GM23338 (cell line): ENCODE data around the gene OR9A2. TPM values are rescaled to one million over a fixed set of nuclear protein-coding genes. Genes with fewer than 3 reads are reported as not detected.

ENCODE experiments used
- ATAC-seq: fragments of 200-7000 bp; cut with Tn5 transposase; 3 replicates; pipeline ENCODE4 v1.9.1; 2020
- DNase-seq: peaks from one replicate; pipeline ENCODE4 v3.0.0-alpha.2; 2015; ENCODE audit warnings: low spot score
- H2AFZ ChIP-seq: fragments of 200-600 bp; sonication (generic); 2 replicates; pipeline ENCODE4 v1.8.0; 2016; ENCODE audit warnings: antibody characterized with exemption, mild to moderate bottlenecking, moderate library complexity
- H3F3A ChIP-seq: fragments of 200-600 bp; sonication (generic); replicated peaks from 2 replicates; pipeline ENCODE4 v1.8.0; 2017; ENCODE audit warnings: antibody characterized with exemption, mixed run types, low read depth
- H3K27ac ChIP-seq: fragments of 200-600 bp; sonication (generic); 2 replicates; pipeline ENCODE4 v1.6.1; 2016; ENCODE audit warnings: low read depth
- H3K27me3 ChIP-seq: fragments of 200-600 bp; sonication (generic); 2 replicates; pipeline ENCODE4 v1.8.0; 2016; ENCODE audit warnings: mild to moderate bottlenecking, mixed run types, moderate library complexity; ENCODE audit not compliant: insufficient read depth
- H3K36me3 ChIP-seq: fragments of 200-600 bp; sonication (generic); 2 replicates; pipeline ENCODE4 v1.8.0; 2016; ENCODE audit warnings: mild to moderate bottlenecking; ENCODE audit not compliant: insufficient read depth
- H3K4me1 ChIP-seq: fragments of 200-600 bp; sonication (generic); 2 replicates; pipeline ENCODE4 v1.8.0; 2016; ENCODE audit warnings: mild to moderate bottlenecking, moderate library complexity; ENCODE audit not compliant: insufficient read depth
- H3K4me2 ChIP-seq: fragments of 200-600 bp; sonication (generic); 2 replicates; pipeline ENCODE4 v1.7.1; 2017; ENCODE audit warnings: mixed run types
- H3K4me3 ChIP-seq: fragments of 200-600 bp; sonication (generic); 2 replicates; pipeline ENCODE4 v1.6.1; 2016; ENCODE audit warnings: mixed run types
- H3K79me2 ChIP-seq: fragments of 200-600 bp; sonication (generic); replicated peaks from 2 replicates; pipeline ENCODE4 v1.8.0; 2017; ENCODE audit warnings: mild to moderate bottlenecking; ENCODE audit not compliant: insufficient read depth
- H3K9me2 ChIP-seq: fragments of 200-600 bp; sonication (generic); 2 replicates; pipeline ENCODE4 v1.8.0; 2017; ENCODE audit not compliant: insufficient read depth
- H4K20me1 ChIP-seq: fragments of 200-600 bp; sonication (generic); replicated peaks from 2 replicates; pipeline ENCODE4 v1.8.0; 2017; ENCODE audit warnings: mild to moderate bottlenecking; ENCODE audit not compliant: insufficient read depth
- H3K27ac Mint-ChIP-seq: 2 replicates; pipeline ENCODE4 v1.8.0; 2020; ENCODE audit warnings: inconsistent platforms, mild to moderate bottlenecking, moderate library complexity, mixed read lengths
- H3K27me3 Mint-ChIP-seq: 3 replicates; pipeline ENCODE4 v1.8.0; 2022; ENCODE audit warnings: low read depth, mild to moderate bottlenecking, moderate library complexity, mixed read lengths, inconsistent platforms; ENCODE audit not compliant: insufficient read depth, poor library complexity
- H3K36me3 Mint-ChIP-seq: 3 replicates; pipeline ENCODE4 v1.8.0; 2021; ENCODE audit warnings: low read depth, mild to moderate bottlenecking, inconsistent platforms, moderate library complexity, mixed read lengths
- H3K4me1 Mint-ChIP-seq: 3 replicates; pipeline ENCODE4 v1.8.0; 2020; ENCODE audit warnings: mild to moderate bottlenecking, inconsistent platforms, mixed read lengths
- H3K4me3 Mint-ChIP-seq: 3 replicates; pipeline ENCODE4 v1.8.0; 2021; ENCODE audit warnings: moderate library complexity, mild to moderate bottlenecking, inconsistent platforms, mixed read lengths
- H3K9me3 Mint-ChIP-seq: 3 replicates; pipeline ENCODE4 v1.8.0; 2020; ENCODE audit warnings: moderate library complexity, mild to moderate bottlenecking, inconsistent platforms, mixed read lengths
- CREB1 ChIP-seq: fragments of 250-450 bp; sonication (Bioruptor Pico); IDR thresholded peaks from 2 replicates; pipeline ENCODE4 v1.5.0; 2020; ENCODE audit warnings: low read depth, mild to moderate bottlenecking, moderate library complexity
- CTCF ChIP-seq, 2 experiments: fragments of 200-600 bp in 1 of 2; sonication (generic) in 1 of 2; conservative IDR thresholded peaks; 2 replicates each; pipeline versions ENCODE4 v1.5.1 to v1.6.1; 2016 to 2017; ENCODE audit warnings: antibody characterized with exemption in 2 of 2, low read depth in 2 of 2, mild to moderate bottlenecking in 2 of 2, moderate library complexity in 1 of 2
- EZH2phosphoT487 ChIP-seq: fragments of 200-600 bp; sonication (generic); IDR thresholded peaks from one replicate; pipeline ENCODE4 v1.8.1; 2018; ENCODE audit warnings: antibody characterized with exemption; ENCODE audit not compliant: unreplicated experiment
- JUNB ChIP-seq: IDR thresholded peaks from one replicate; pipeline ENCODE4 v1.6.1; 2016; ENCODE audit warnings: antibody characterized with exemption; ENCODE audit not compliant: unreplicated experiment
- ZNF331 ChIP-seq: fragments of 250-450 bp; sonication (Bioruptor Pico); IDR thresholded peaks from 2 replicates; pipeline ENCODE4 v1.5.0; 2020; ENCODE audit warnings: low read depth, mild to moderate bottlenecking, moderate library complexity
- long read RNA-seq: library from polyadenylated mRNA; unstranded; transcript quantifications from one replicate; pipeline ENCODE4 v2.0.0, GENCODE V29; 2020; ENCODE audit not compliant: unreplicated experiment
- polyA plus RNA-seq: library from polyadenylated mRNA; unstranded; fragments of >200 nt; fragmentation: Nextera tagmentation; extraction: Ambion mirVana; gene quantifications from 2 replicates; pipeline ENCODE4 v1.2.1, GENCODE V29; 2016
- total RNA-seq: library from RNA; depleted of rRNA; stranded (reverse); fragments of >200 nt; shearing (Covaris generic); gene quantifications from 2 replicates; pipeline ENCODE4 v1.2.3, GENCODE V29; 2014; rRNA removed
- TF ChIP-seq, protein P1 (sequence below): IDR thresholded peaks from 2 replicates; pipeline ENCODE4 v1.6.1; 2016; ENCODE audit warnings: antibody characterized with exemption
- TF ChIP-seq, protein P2 (sequence below): IDR thresholded peaks from one replicate; pipeline ENCODE4 v1.6.1; 2018; ENCODE audit warnings: antibody characterized with exemption; ENCODE audit not compliant: unreplicated experiment

The OR9A2 gene
- total RNA-seq = 2.6 TPM in 1 of 2 replicates, not detected in the other
- polyA plus RNA-seq = not detected in 2 replicates
- long read RNA-seq = 0 reads

- no peak within 1 kb of the TSS for H3K27ac Mint-ChIP-seq
- Histone ChIP-seq H3F3A (no peaks in the 10 kb centered on the region), H3K27ac (no peak within 1 kb of the TSS), H3K79me2 (no peaks in the 10 kb centered on the region), H3K4me2 (no peak within 1 kb of the TSS), H3K4me3 (no peak within 1 kb of the TSS), H2AFZ (no peak within 1 kb of the TSS), H3K4me1 (no peaks in the 10 kb centered on the region), H3K36me3 (no peaks in the 10 kb centered on the region), H3K9me2 (no peaks in the 10 kb centered on the region), H3K27me3 (no peaks in the 10 kb centered on the region), H4K20me1 (no peaks in the 10 kb centered on the region)
- H3K9me3 Mint-ChIP-seq = no peaks in the 10 kb centered on the region; the same call in 2 of the 3 replicates
- no peaks in the 10 kb centered on the region for H3K4me1 Mint-ChIP-seq
- TF ChIP-seq CTCF (conservative IDR thresholded peaks at IDR 0.05; ENCODE audit: low read depth in 2 of 2) (no peak), EZH2phosphoT487 (no peak), ZNF331 (no peak), CREB1 (CRISPR knock-in tag) (no peak), JUNB (no peak)
- TF ChIP-seq, protein P1, sequence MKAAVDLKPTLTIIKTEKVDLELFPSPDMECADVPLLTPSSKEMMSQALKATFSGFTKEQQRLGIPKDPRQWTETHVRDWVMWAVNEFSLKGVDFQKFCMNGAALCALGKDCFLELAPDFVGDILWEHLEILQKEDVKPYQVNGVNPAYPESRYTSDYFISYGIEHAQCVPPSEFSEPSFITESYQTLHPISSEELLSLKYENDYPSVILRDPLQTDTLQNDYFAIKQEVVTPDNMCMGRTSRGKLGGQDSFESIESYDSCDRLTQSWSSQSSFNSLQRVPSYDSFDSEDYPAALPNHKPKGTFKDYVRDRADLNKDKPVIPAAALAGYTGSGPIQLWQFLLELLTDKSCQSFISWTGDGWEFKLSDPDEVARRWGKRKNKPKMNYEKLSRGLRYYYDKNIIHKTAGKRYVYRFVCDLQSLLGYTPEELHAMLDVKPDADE = no peak
- no peak for DNase-seq
- ATAC-seq = no peak
- no peaks in the 10 kb centered on the region for H3K27me3 Mint-ChIP-seq
- H3K4me3 Mint-ChIP-seq = no peak within 1 kb of the TSS
- no peaks in the 10 kb centered on the region for H3K36me3 Mint-ChIP-seq
These were observed at the start of gene OR9A2 for GRCh38 chr7:143027032-143027431. Gene OR9A2, minus strand, starts transcription at chr7:143027132. Its CDS starts 0 bp downstream, at chr7:143027132.

GRCh38 chr7:143074141-143074540 lies 47.2 kb upstream of the OR9A2 start:
- DNase-seq (no peak), ATAC-seq (no peak)
- peak overlapping the region; percentile 44; the same call in 1 of the 2 replicates for H2AFZ ChIP-seq
- no peaks in the 10 kb centered on the region for H4K20me1 ChIP-seq
- Mint-ChIP-seq H3K36me3 (no peaks in the 10 kb centered on the region), H3K27me3 (peaks cover 5% of the 10 kb centered on the region), H3K27ac (no peak overlapping the region), H3K9me3 (no peaks in the 10 kb centered on the region; the same call in 2 of the 3 replicates), H3K4me3 (no peak overlapping the region), H3K4me1 (peaks cover 13% of the 10 kb centered on the region)
- no peak overlapping the region for H3K4me2 ChIP-seq
- H3K9me2 ChIP-seq = peaks cover 12% of the 10 kb centered on the region; the same call in 1 of the 2 replicates
- H3K4me3 ChIP-seq = no peak overlapping the region
- no peaks in the 10 kb centered on the region for H3F3A ChIP-seq
- H3K36me3 ChIP-seq = no peaks in the 10 kb centered on the region
- H3K27ac ChIP-seq = no peak overlapping the region
- TF ChIP-seq, protein P1 = no peak
- TF ChIP-seq, protein P2, sequence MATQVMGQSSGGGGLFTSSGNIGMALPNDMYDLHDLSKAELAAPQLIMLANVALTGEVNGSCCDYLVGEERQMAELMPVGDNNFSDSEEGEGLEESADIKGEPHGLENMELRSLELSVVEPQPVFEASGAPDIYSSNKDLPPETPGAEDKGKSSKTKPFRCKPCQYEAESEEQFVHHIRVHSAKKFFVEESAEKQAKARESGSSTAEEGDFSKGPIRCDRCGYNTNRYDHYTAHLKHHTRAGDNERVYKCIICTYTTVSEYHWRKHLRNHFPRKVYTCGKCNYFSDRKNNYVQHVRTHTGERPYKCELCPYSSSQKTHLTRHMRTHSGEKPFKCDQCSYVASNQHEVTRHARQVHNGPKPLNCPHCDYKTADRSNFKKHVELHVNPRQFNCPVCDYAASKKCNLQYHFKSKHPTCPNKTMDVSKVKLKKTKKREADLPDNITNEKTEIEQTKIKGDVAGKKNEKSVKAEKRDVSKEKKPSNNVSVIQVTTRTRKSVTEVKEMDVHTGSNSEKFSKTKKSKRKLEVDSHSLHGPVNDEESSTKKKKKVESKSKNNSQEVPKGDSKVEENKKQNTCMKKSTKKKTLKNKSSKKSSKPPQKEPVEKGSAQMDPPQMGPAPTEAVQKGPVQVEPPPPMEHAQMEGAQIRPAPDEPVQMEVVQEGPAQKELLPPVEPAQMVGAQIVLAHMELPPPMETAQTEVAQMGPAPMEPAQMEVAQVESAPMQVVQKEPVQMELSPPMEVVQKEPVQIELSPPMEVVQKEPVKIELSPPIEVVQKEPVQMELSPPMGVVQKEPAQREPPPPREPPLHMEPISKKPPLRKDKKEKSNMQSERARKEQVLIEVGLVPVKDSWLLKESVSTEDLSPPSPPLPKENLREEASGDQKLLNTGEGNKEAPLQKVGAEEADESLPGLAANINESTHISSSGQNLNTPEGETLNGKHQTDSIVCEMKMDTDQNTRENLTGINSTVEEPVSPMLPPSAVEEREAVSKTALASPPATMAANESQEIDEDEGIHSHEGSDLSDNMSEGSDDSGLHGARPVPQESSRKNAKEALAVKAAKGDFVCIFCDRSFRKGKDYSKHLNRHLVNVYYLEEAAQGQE = no peak
- no peak for TF ChIP-seq EZH2phosphoT487
- TF ChIP-seq ZNF331 = no peak
- no peaks in the 10 kb centered on the region for H3K27me3 ChIP-seq
- no peaks in the 10 kb centered on the region for H3K4me1 ChIP-seq
- H3K79me2 ChIP-seq = no peaks in the 10 kb centered on the region
